Left ventricle myocardium inferior (tissue), 1 donor: ENCODE measurements around the gene RPL13. TPM values are rescaled to one million over a fixed set of nuclear protein-coding genes. Genes with fewer than 3 reads are reported as not detected.

Experiments
- DNase-seq: peaks from one replicate; pipeline ENCODE4 v3.0.0-alpha.2; 2020
- H3K27ac ChIP-seq: fragments of 200-600 bp; replicated peaks from 2 replicates; pipeline ENCODE4 v1.8.0; 2021
- H3K27me3 ChIP-seq: fragments of 200-600 bp; 2 replicates; pipeline ENCODE4 v1.8.0; 2021; ENCODE audit warnings: low read depth
- H3K36me3 ChIP-seq: fragments of 200-600 bp; 2 replicates; pipeline ENCODE4 v1.8.0; 2021
- H3K4me1 ChIP-seq: fragments of 200-600 bp; 2 replicates; pipeline ENCODE4 v1.8.0; 2021
- H3K4me3 ChIP-seq: fragments of 200-600 bp; 2 replicates; pipeline ENCODE4 v1.8.0; 2021; ENCODE audit warnings: mild to moderate bottlenecking, moderate library complexity
- H3K9me3 ChIP-seq: fragments of 200-600 bp; replicated peaks from 2 replicates; pipeline ENCODE4 v1.8.0; 2021
- intact Hi-C: fragments of 100-400 bp; cut with micrococcal nuclease; formaldehyde crosslinking; loops from one replicate; pipeline ENCODE4 v1.11.0; 2022
- total RNA-seq: library from RNA; stranded (reverse); fragmentation: NEBNext Ultra II Directional; extraction: Animal tissue kit (Norgen Biotek cat#: 25700); gene quantifications from one replicate; pipeline ENCODE4 v1.2.1, GENCODE V29; 2021
- TF ChIP-seq, protein P1 (sequence below): fragments of 200-600 bp; IDR thresholded peaks from 2 replicates; pipeline ENCODE4 v1.8.0; 2021; ENCODE audit warnings: antibody characterized with exemption, mild to moderate bottlenecking, borderline replicate concordance
- donor health status: DM: no; HTN: yes; CAD: no; lungs with severe emphysema.

RPL13 gene
- total RNA-seq, 1 donor from 2014 or later, result 1,030 TPM

DNA sequence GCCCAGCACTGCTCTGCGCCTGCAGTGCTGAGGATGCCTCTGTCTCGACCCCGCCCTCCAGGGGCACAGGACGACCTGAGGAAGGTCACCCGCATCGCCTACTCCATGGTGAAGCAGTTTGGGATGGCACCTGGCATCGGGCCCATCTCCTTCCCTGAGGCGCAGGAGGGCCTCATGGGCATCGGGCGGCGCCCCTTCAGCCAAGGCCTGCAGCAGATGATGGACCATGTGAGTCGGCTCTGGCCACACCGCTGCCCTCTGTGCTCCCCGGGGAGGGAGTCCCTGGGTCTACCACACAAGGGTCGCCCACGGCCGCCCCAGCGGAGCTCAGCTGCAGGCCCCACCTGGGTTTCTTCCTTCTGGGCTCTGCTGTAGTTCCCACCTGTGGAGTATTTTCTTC lies 6.7 kb upstream of the RPL13 start:
- H3K27ac ChIP-seq, result no peak overlapping the region
- H3K4me1 ChIP-seq, result peaks cover 11% of the 10 kb centered on the region
- H3K4me3 ChIP-seq, result no peak overlapping the region
- H3K9me3 ChIP-seq, result no peaks in the 10 kb centered on the region
- peaks cover 82% of the 10 kb centered on the region for H3K36me3 ChIP-seq
- H3K27me3 ChIP-seq, result no peaks in the 10 kb centered on the region
- DNase-seq, result no peak
- TF ChIP-seq, protein P1, sequence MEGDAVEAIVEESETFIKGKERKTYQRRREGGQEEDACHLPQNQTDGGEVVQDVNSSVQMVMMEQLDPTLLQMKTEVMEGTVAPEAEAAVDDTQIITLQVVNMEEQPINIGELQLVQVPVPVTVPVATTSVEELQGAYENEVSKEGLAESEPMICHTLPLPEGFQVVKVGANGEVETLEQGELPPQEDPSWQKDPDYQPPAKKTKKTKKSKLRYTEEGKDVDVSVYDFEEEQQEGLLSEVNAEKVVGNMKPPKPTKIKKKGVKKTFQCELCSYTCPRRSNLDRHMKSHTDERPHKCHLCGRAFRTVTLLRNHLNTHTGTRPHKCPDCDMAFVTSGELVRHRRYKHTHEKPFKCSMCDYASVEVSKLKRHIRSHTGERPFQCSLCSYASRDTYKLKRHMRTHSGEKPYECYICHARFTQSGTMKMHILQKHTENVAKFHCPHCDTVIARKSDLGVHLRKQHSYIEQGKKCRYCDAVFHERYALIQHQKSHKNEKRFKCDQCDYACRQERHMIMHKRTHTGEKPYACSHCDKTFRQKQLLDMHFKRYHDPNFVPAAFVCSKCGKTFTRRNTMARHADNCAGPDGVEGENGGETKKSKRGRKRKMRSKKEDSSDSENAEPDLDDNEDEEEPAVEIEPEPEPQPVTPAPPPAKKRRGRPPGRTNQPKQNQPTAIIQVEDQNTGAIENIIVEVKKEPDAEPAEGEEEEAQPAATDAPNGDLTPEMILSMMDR, result no peak
- intact Hi-C loops, result no loop called here

DNA sequence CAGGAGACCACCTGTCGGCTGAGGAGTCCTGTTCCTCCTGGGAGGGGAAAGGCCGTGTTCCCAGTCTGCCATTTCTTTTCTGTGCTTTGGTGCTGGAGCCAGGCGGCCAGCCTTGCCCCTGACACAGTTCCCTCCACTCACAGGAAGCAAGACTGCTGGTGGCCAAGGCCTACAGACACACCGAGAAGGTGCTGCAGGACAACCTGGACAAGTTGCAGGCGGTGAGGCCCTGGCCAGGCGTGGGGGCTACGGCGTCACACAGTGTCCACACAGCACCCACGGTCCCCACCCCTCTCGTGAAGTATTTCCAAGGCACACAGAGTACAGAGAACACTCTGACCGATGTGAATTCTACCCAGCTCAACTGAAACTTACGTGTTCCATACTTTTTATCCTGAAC lies 6.1 kb upstream of the RPL13 start:
- Histone ChIP-seq H3K4me1 (peaks cover 16% of the 10 kb centered on the region), H3K36me3 (peaks cover 76% of the 10 kb centered on the region), H3K27me3 (no peaks in the 10 kb centered on the region), H3K4me3 (no peak overlapping the region), H3K27ac (no peak overlapping the region), H3K9me3 (no peaks in the 10 kb centered on the region)
- intact Hi-C loops, result no loop called here
- no peak for DNase-seq
- TF ChIP-seq, protein P1, result no peak

DNA sequence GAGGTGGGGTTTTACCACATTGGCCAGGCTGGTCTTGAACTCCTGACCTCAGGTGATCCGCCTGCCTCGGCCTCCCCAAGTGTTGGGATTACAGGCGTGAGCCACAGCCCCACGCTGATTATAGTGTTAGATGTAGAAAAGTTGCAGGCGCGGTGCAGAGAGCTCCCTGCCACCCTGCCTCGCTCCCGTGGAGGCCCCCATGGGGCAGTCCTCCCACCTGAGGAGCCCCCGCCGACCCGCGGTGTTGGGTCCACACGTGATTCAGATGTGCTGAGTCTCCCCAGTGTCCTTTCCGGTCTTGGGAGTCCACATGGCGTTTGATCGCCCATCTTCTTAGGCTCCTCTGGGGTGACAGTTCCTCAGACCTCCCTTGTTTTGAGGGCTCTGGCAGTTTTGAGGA lies 5.2 kb upstream of the RPL13 start:
- peaks cover 26% of the 10 kb centered on the region for H3K4me1 ChIP-seq
- no peak overlapping the region for H3K4me3 ChIP-seq
- DNase-seq, result no peak
- TF ChIP-seq, protein P1, result no peak
- peaks cover 67% of the 10 kb centered on the region for H3K36me3 ChIP-seq
- no peaks in the 10 kb centered on the region for H3K9me3 ChIP-seq
- intact Hi-C loops, result no loop called here
- H3K27me3 ChIP-seq, result no peaks in the 10 kb centered on the region
- H3K27ac ChIP-seq, result no peak overlapping the region

DNA sequence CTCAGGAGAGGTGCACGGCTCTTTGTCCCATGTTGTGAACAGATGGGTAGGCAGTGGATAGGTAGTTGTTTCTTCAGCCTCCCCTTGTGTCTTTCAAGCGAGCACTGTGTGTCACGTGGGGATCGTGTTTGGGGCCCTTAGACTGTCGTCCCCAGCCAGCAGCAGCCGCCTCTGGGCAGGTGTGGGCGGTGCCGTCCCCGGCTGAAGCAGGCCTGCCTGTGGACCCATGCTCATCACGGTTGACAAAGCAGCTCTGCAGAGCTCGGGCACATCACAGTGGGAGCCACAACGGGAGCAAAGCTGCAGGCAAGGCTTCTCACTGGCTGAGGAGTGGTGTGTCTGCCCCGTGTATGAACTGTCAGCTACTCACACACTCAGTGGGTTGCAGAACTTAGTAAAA lies 4.7 kb upstream of the RPL13 start:
- intact Hi-C loops, result no loop called here
- Histone ChIP-seq H3K4me1 (peaks cover 29% of the 10 kb centered on the region), H3K27me3 (no peaks in the 10 kb centered on the region), H3K27ac (no peak overlapping the region), H3K9me3 (no peaks in the 10 kb centered on the region), H3K4me3 (no peak overlapping the region), H3K36me3 (peaks cover 62% of the 10 kb centered on the region)
- TF ChIP-seq, protein P1, result no peak
- no peak for DNase-seq

DNA sequence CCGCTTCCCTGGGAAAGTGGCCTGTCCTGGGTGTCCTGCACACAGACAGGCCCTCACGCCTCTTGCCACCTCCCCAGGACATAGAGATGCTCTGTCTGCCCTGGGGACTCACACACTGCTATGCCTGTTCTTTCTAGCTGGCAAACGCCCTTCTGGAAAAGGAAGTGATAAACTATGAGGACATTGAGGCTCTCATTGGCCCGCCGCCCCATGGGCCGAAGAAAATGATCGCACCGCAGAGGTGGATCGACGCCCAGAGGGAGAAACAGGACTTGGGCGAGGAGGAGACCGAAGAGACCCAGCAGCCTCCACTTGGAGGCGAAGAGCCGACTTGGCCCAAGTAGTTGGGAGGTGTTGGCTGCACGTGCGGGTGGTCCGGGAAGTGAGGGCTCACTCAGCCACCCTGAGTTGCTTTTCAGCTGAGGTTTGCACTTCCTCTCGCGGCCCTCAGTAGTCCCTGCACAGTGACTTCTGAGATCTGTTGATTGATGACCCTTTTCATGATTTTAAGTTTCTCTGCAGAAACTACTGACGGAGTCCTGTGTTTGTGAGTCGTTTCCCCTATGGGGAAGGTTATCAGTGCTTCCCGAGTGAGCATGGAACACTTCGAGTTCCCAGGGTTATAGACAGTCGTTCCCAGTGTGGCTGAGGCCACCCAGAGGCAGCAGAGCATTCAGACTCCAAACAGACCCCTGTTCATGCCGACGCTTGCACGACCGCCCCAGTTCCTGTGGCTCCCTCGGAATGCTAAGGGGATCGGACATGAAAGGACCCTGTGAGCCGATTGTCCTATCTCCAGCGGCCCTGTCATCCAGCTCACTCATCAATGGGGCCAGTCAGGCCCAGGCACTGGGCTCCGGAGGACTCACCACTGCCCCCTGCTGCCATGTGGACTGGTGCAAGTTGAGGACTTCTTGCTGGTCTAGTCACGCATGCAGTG lies 3.5 kb upstream of the RPL13 start:
- DNase-seq, result peak; percentile 82
- no peaks in the 10 kb centered on the region for H3K9me3 ChIP-seq
- intact Hi-C loops, result no loop called here
- no peaks in the 10 kb centered on the region for H3K27me3 ChIP-seq
- H3K36me3 ChIP-seq, result peaks cover 57% of the 10 kb centered on the region
- H3K4me1 ChIP-seq, result peaks cover 41% of the 10 kb centered on the region
- TF ChIP-seq, protein P1, result peak; percentile 88
- H3K27ac ChIP-seq, result peak overlapping the region; percentile 7
- H3K4me3 ChIP-seq, result no peak overlapping the region
